Activated T-helper 2 cell treated with anti-CD3 and anti-CD28 coated beads, Interferon-gamma antibody, Interleukin-2, Interleukin-4, amounts not matched to agents 10 μg/mL and 5 μg/mL and 100 μg/mL, durations not matched to agents 14 hours and 24 hours and 36 hours (primary cell): ENCODE data around the gene FAM184A. TPM values are rescaled to one million over a fixed set of nuclear protein-coding genes. Genes with fewer than 3 reads are reported as not detected.

ENCODE experiments used
- DNase-seq: peaks from one replicate; pipeline ENCODE4 v3.0.0; 2021; ENCODE audit warnings: low spot score
- H3K27ac Mint-ChIP-seq: one replicate; pipeline ENCODE4 v1.8.0; 2021; ENCODE audit warnings: mixed read lengths
- H3K27me3 Mint-ChIP-seq: one replicate; pipeline ENCODE4 v1.8.0; 2021; ENCODE audit warnings: low read depth, mixed read lengths
- H3K36me3 Mint-ChIP-seq: one replicate; pipeline ENCODE4 v1.8.0; 2021; ENCODE audit warnings: low read depth, mixed read lengths
- H3K4me1 Mint-ChIP-seq: one replicate; pipeline ENCODE4 v1.8.0; 2021; ENCODE audit warnings: low read depth, mixed read lengths
- H3K4me3 Mint-ChIP-seq: one replicate; pipeline ENCODE4 v1.8.0; 2021; ENCODE audit warnings: low read depth, mild to moderate bottlenecking, moderate library complexity, mixed read lengths
- H3K9me3 Mint-ChIP-seq: one replicate; pipeline ENCODE4 v1.8.0; 2021; ENCODE audit warnings: mixed read lengths
- intact Hi-C: fragments of 100-400 bp; cut with micrococcal nuclease; formaldehyde crosslinking; loops from one replicate; pipeline ENCODE4 v1.15.1; 2023
- total RNA-seq: library from RNA; stranded (reverse); gene quantifications from 2 replicates; pipeline ENCODE4 v1.2.3, GENCODE V29; 2022

The FAM184A gene
- total RNA-seq, 1 donor from 2014 or later, result 2.6 TPM

DNA sequence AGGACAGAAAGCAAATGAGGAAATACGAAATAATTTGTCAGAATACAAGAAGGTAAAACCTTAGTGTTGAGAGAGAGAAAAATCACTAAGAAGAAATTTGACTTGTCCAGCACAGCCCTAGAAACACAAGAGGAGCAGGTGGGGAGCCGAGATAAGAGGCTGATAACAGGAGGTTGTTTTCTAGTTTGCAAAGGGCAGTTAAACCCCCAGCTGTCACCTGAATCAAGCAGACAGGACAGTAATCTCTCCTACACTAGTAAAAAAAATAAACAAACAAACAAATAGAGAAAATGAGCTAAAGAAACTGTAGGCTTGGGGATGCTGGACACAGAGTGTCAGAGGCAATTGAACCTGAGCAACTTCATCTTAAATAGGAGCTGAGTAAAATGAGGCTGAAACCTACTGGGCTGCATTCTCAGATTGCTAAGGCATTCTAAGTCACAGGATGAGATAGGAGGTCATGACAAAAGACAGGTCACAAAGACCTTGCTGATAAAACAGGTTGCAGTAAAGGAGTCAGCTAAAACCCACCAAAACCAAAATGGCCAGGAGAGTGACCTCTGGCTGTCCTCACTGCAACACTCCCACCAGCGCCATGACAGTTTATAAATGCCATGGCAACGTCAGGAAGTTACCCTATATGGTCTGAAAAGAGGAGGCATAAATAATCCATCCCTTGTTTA, 40.4 kb downstream of the FAM184A start:
- peaks cover under 1% of the 10 kb centered on the region for H3K4me1 Mint-ChIP-seq
- no peaks in the 10 kb centered on the region for H3K9me3 Mint-ChIP-seq
- no peak overlapping the region for H3K4me3 Mint-ChIP-seq
- DNase-seq, result no peak
- H3K27me3 Mint-ChIP-seq, result no peaks in the 10 kb centered on the region
- intact Hi-C loops, result no loop called here
- no peaks in the 10 kb centered on the region for H3K36me3 Mint-ChIP-seq
- H3K27ac Mint-ChIP-seq, result no peak overlapping the region

DNA sequence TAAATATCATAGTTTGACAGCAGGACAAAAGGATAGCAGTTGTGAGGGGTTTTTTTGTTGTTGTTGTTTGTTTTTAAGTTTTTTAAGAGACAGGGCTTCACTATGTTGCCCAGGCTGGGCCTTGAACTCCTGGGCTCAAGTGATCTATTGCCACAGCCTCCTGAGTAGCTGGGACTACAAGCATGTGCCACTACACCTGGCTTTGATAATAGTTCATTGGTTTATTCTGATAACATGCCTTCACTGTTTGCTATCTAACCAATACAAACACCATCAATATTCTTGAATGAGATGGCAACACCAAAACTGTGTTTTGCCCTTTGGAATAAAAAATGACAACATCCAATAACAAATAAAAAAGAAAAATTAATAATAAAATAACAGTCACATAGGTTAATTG, 41.2 kb downstream of the FAM184A start:
- Mint-ChIP-seq H3K36me3 (no peaks in the 10 kb centered on the region), H3K4me3 (no peak overlapping the region), H3K27me3 (no peaks in the 10 kb centered on the region), H3K27ac (no peak overlapping the region), H3K4me1 (no peaks in the 10 kb centered on the region), H3K9me3 (no peaks in the 10 kb centered on the region)
- intact Hi-C loops, result no loop called here
- DNase-seq, result no peak

DNA sequence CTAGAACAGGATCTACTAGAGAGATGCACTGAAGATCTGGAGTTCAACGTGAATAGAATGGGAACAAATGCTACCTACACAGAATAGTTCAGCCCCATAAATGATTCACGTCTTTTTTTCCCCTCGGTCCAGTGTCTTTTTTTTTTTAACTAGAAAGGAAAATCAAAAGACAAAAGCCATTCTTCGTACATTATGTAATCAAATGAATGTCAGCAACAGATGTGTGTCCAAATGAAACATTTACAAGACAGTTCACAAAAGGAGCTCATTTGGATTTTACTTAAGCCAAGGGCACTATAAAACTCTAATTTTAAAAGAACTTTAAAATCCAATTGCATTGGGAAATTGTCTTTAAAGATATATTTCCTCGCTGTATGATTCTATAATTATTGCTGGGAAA, 42.4 kb downstream of the FAM184A start:
- Mint-ChIP-seq H3K27ac (no peak overlapping the region), H3K4me3 (no peak overlapping the region), H3K27me3 (no peaks in the 10 kb centered on the region), H3K36me3 (no peaks in the 10 kb centered on the region), H3K4me1 (no peaks in the 10 kb centered on the region), H3K9me3 (no peaks in the 10 kb centered on the region)
- intact Hi-C loops, result no loop called here
- DNase-seq, result no peak

DNA sequence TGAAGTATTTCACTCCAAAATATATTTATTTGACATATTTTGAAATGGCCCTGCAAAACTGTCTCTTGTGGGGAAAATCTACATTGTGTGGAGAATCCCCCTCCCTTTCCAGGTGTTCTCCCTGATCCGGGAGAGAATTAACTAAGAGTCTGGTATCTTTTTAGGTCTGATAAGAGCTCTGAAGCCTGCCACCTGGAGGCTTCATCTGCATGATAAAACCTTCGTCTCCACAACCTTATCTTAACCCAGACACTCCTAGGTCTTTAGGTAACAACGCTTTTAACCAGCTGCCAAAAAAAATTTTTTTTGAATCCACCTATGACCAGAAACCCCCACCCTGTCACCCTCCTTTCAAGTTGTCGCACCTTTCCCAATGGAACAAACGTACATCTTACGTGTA, 43.0 kb downstream of the FAM184A start:
- DNase-seq, result no peak
- no peak overlapping the region for H3K27ac Mint-ChIP-seq
- no peaks in the 10 kb centered on the region for H3K27me3 Mint-ChIP-seq
- intact Hi-C loops, result no loop called here
- no peaks in the 10 kb centered on the region for H3K4me1 Mint-ChIP-seq
- H3K4me3 Mint-ChIP-seq, result no peak overlapping the region
- H3K36me3 Mint-ChIP-seq, result no peaks in the 10 kb centered on the region
- no peaks in the 10 kb centered on the region for H3K9me3 Mint-ChIP-seq

DNA sequence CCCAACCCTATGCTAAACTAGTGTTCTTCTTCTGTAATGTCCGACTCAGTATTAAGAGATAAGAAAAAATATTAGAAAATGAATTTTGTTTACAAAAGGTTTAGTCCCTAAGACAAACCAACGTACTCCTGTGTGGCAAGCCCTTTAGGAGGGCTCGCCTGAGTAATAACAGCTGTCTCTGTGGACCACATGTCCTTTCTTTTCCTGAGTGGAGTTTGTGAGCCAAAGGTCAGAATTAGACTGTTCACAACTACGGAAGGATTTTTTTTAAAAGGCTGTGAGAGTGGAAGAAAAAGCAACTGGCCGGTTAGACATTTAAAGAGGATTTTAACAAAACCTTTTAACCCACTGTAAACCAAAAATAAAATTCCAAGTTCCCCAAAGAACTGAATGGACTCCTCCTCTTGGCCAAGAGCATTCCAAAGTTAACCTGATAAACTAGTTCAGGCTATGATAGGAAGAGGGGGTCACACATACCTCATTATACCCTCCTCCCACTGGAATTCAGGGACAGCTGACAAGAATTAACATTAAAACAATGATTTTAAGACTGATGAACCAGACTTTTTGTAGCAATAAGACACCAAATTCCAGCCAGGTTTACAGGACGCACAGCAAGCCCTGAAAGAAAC, 43.5 kb downstream of the FAM184A start:
- Mint-ChIP-seq H3K27ac (no peak overlapping the region), H3K27me3 (no peaks in the 10 kb centered on the region), H3K9me3 (no peaks in the 10 kb centered on the region), H3K36me3 (no peaks in the 10 kb centered on the region), H3K4me3 (no peak overlapping the region), H3K4me1 (no peaks in the 10 kb centered on the region)
- DNase-seq, result no peak
- intact Hi-C loops, result no loop called here

DNA sequence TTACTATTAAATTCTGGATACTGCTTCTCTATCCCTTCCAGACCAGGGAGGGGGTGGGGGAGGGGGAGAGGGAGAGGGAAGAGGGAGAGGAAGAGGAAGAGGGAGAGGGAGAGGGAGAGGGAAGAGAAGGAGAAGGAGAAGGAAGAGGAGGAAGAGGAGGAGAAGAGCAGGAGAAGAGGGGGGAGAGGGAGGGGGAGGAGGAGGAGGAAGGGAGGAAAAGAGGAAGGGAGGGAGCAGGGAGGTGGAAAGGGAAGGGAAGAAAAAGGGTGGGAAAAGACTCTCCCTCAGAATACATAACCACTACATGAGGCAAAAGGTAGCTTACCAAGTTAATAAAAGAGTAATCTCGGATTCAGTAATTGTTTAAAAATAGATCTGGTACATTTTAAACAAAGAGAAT, 46.0 kb downstream of the FAM184A start:
- no peak for DNase-seq
- intact Hi-C loops, result no loop called here
- no peaks in the 10 kb centered on the region for H3K9me3 Mint-ChIP-seq
- H3K27me3 Mint-ChIP-seq, result no peaks in the 10 kb centered on the region
- no peak overlapping the region for H3K27ac Mint-ChIP-seq
- no peaks in the 10 kb centered on the region for H3K4me1 Mint-ChIP-seq
- no peak overlapping the region for H3K4me3 Mint-ChIP-seq
- H3K36me3 Mint-ChIP-seq, result no peaks in the 10 kb centered on the region

DNA sequence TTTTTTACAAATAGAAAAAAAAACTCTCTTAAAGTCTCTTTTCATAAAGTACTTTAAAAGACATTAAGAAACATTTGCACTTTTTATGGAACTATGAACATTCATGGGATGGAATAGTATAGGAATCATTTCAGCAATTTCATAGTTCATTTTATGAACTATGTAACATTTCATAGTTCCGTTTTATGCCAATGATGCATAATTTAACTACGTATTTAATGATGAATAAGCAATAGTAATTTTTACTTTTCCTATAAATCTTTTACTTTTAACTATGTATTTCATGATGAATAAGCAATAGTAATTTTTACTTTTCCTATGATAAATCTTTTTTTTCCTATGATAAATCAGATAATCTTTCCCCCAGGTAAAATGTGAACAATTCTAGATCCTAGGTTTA, 47.7 kb downstream of the FAM184A start:
- intact Hi-C loops, result no loop called here
- H3K9me3 Mint-ChIP-seq, result no peaks in the 10 kb centered on the region
- H3K27me3 Mint-ChIP-seq, result no peaks in the 10 kb centered on the region
- no peaks in the 10 kb centered on the region for H3K36me3 Mint-ChIP-seq
- H3K27ac Mint-ChIP-seq, result no peak overlapping the region
- no peak overlapping the region for H3K4me3 Mint-ChIP-seq
- H3K4me1 Mint-ChIP-seq, result no peaks in the 10 kb centered on the region
- no peak for DNase-seq

DNA sequence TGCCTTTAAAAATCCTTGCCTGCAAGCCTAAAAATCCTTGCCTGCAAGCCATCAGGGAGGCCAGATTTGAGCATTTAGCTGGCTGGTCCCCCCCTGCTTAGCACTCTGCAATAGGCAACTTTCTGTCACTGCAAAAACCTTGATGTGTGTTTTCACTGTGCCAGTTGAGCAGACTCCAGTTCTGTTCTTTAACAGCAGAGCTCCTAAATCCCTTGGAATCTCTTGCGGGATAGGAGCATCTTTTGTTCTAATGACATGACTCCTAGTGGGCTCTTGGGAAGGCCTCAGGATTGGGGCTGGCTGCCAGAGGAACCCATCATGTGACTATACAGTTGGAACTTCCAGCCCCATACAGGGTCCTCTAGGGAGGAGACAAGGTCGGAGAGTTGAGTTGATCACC, 50.4 kb downstream of the FAM184A start:
- H3K27me3 Mint-ChIP-seq, result no peaks in the 10 kb centered on the region
- H3K27ac Mint-ChIP-seq, result no peak overlapping the region
- no peaks in the 10 kb centered on the region for H3K36me3 Mint-ChIP-seq
- DNase-seq, result no peak
- no peaks in the 10 kb centered on the region for H3K4me1 Mint-ChIP-seq
- no peaks in the 10 kb centered on the region for H3K9me3 Mint-ChIP-seq
- H3K4me3 Mint-ChIP-seq, result no peak overlapping the region
- intact Hi-C loops, result no loop called here

DNA sequence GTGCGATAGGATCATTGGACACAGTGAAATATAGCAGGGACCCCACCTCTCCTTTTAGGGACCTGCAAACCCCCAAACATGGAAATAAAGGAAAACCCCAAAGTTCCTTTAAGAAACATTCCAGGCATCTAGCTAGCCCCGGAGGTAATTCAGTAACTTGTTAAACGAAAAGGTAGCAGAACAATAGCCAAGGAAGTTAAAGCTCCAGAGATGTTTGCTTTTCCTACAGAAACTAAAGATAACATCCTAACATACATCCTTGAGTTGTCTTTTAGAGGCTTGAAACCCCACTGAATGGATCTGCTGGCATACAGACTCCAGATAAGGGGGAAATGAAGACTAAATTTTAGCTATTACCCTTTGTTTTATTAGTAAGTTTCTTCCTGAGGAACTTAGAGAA, 51.0 kb downstream of the FAM184A start:
- intact Hi-C loops, result no loop called here
- H3K4me1 Mint-ChIP-seq, result no peaks in the 10 kb centered on the region
- no peak for DNase-seq

DNA sequence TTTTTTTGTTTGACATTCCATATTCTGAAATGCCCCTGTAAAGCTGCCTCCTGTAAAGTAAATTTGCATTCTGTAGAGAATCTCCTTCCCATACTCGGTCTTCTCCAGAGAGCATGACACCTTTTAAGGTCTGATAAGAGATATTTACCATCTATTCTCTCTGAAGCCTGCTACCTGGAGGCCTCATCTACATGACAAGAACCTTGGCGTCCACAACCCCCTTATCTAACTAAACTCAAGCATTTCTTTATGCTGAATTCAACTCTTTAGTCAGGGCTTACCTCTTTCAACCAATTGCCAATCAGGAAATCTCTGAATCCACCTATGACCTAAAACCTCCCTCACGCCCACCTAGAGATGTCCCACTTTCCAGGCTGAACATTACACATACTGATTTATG, 51.6 kb downstream of the FAM184A start:
- Mint-ChIP-seq H3K27me3 (no peaks in the 10 kb centered on the region), H3K4me1 (no peaks in the 10 kb centered on the region), H3K9me3 (no peaks in the 10 kb centered on the region), H3K27ac (no peak overlapping the region), H3K36me3 (no peaks in the 10 kb centered on the region), H3K4me3 (no peak overlapping the region)
- DNase-seq, result no peak
- intact Hi-C loops, result no loop called here

More for the DNA sequence above, 51.0 kb downstream of the FAM184A start:
- Mint-ChIP-seq H3K4me3 (no peak overlapping the region), H3K9me3 (no peaks in the 10 kb centered on the region), H3K27me3 (no peaks in the 10 kb centered on the region), H3K27ac (no peak overlapping the region), H3K36me3 (no peaks in the 10 kb centered on the region)

DNA sequence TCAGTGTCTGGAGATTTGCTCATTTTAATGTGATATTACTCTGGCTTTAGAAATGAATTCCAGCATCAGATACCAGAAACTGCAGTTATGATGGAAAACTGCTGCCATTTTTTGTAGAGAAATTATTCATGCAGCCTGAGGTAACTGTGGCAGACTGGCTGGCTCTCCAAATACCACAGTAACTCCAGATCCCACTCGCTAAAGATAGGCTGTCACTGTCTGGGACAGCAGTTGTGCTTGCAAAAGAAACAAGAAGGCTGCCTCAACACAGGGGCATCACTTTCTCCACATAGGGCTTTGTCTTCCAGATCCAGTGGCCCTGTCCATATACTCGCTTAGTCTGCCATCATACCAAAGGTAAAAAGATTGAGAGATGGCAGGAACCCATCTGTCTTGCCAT, 52.7 kb downstream of the FAM184A start:
- no peaks in the 10 kb centered on the region for H3K9me3 Mint-ChIP-seq
- no peaks in the 10 kb centered on the region for H3K36me3 Mint-ChIP-seq
- H3K4me3 Mint-ChIP-seq, result no peak overlapping the region
- DNase-seq, result no peak
- no peaks in the 10 kb centered on the region for H3K27me3 Mint-ChIP-seq
- intact Hi-C loops, result no loop called here
- H3K27ac Mint-ChIP-seq, result no peak overlapping the region
- H3K4me1 Mint-ChIP-seq, result peaks cover under 1% of the 10 kb centered on the region

DNA sequence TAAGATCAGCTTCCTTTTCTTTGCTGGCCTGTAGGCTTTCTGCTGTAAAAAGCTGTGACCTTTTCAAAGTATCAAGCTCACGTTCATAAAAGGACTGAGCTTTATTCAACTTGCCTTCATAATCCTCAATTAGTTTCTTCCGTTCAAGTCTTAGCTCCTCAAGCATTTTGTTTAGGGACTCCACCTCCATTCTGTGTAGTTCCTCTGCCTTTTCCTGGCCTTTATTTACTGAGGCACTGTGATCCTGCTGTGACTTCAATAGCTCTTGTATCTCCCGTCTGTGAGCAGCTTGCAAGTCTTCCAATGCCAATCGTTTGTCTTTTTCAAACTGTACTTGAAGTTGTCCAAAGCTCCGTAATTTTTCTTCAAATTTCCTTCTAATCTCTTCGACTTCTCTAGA, 54.4 kb downstream of the FAM184A start:
- DNase-seq, result no peak
- no peaks in the 10 kb centered on the region for H3K36me3 Mint-ChIP-seq
- H3K9me3 Mint-ChIP-seq, result no peaks in the 10 kb centered on the region
- H3K4me1 Mint-ChIP-seq, result peaks cover 3% of the 10 kb centered on the region
- no peak overlapping the region for H3K4me3 Mint-ChIP-seq
- no peaks in the 10 kb centered on the region for H3K27me3 Mint-ChIP-seq
- no peak overlapping the region for H3K27ac Mint-ChIP-seq
- intact Hi-C loops, result no loop called here

DNA sequence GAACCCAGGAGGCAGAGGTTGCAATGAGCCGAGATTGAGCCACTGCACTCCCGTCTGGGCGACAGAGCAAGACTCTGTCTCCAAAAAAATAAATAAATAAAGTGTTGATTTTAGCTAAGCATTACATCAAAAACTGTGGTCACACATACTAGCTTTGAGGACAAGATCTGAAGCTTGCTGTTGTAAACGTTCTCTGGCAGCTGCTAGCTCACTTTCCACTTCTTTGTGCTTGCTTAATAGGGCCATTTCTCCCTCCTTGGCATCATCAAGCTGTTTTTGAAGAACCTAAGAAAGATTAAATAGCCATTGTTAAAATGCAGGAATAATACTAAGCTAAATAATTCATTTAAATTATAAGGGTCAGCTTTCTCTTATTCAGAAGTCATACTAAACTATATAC, 55.7 kb downstream of the FAM184A start:
- Mint-ChIP-seq H3K4me3 (no peak overlapping the region), H3K9me3 (no peaks in the 10 kb centered on the region), H3K27ac (no peak overlapping the region), H3K4me1 (peaks cover 3% of the 10 kb centered on the region), H3K36me3 (no peaks in the 10 kb centered on the region), H3K27me3 (no peaks in the 10 kb centered on the region)
- no peak for DNase-seq
- intact Hi-C loops, result no loop called here
